ENCODE data around the gene GAS2L2. TPM values are rescaled to one million over a fixed set of nuclear protein-coding genes. Genes with fewer than 3 reads are reported as not detected.

GAS2L2 gene
- total RNA-seq (ENCODE audit: insufficient read depth, low replicate concordance), result 1.4 TPM

DNA sequence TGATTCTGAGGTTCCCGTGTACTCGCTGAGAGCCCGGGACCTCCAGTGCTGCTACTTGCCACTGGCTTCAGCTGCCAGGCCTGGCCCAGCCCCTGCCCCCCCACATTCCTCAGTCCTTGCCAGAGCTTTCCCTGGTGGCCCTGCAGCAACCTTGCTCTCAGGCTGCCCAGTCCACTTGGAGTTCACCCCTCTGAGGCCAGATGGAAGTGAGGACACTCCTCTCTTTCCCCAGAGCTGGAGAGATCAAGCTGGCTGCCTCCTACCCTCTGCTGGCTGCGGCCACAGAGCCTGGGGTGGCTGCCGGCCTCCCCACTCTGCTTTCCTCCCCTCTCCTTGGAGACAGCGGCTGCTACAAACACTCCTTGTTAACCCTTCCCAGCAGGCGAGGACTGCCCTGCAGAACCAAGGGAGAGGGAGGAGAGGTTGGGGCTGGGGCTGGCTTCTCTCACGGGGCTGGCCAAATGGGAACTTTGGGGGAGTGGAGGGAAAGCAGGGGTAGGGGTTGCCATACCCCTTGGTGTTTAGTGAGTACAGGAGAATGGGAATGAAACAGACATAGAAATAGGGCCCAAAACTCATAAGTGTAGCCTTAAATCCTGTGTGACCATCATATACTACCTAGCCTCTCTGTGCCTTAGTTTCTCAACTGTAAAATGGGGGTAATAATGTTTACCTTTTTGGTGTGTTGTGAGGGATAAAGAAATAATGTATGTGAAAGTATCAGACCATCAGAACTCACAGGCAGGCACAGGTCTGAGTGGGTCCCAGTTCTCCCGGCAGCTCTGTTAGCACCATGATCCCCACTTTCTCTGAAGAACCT, at the start of gene GAS2L2:
Gene GAS2L2 (minus strand): TSS at position 295 of the 820 bp plus-strand sequence. CDS start 389 bp downstream, outside the sequence.
- no peak for DNase-seq (ENCODE audit: low spot score)

DNA sequence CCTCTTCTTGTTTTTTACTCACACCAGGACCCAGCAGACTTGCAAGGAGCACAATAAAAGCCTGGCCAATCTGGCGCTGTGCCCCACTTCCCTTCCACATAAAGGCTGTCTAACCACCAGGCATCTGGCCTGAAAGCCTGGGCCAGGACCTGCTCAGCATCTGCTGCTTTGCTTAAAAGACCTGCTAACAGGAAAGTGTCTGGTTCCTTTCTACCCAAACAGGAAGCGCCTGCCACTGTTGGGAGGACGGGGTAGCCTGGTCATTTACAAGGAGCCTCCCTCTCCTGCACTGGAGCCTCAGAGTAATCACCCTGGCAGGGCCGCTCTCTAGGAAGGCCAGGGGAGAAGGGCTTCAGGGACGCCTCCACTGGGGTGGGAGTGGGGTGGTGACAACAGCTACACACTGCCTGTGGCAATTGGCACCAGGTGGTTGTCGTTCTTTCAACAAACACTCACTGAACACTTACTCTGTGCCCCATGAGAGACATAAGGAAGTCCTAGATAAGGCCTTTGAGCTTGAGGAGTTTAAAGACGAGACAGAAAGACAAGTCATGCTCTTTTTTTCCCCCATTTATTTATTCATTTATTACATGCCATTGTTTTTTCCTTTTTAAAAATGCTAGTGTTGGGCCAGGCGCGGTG, 48.7 kb upstream of the GAS2L2 start:
- DNase-seq (ENCODE audit: low spot score), result peak; percentile 96

DNA sequence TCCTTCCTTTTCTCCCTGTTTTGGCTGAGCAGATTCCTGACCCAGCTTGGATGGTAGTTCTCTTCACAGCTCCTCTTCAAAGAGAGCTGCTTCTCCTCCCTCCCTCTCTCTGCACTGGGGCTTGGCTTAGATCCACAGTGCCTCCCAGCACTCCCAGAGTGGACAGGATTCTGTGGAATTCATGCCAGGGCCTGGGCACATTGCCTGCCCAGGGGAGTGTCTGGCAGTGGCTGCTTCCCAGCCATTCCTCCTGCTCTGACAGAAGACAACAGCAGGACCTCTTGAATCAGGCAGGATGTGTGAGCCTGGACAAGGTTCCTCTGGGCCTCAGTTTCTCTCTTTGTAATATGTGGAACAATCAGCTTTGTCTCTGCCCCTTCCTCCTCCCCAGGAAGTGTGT, 46.9 kb upstream of the GAS2L2 start:
- DNase-seq (ENCODE audit: low spot score), result peak; percentile 86

DNA sequence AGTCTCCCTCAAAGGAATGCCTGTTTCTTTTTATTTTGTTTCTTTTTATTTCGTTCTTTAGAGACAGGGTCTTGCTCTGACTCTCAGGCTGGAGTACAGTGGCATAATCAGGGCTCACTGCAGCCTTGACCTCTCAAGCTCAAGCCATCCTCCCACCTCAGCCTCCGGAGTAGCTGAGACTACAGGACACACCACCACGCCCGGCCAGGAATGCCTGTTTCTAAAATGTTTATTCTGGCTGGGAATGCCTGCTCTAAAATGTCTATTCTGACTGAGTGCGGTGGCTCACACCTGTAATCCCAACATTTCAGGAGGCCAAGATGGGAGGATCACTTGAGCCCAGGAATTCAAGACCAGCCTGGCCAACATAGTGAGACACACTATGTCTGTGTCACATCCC, 44.9 kb upstream of the GAS2L2 start:
- DNase-seq (ENCODE audit: low spot score), result no peak

DNA sequence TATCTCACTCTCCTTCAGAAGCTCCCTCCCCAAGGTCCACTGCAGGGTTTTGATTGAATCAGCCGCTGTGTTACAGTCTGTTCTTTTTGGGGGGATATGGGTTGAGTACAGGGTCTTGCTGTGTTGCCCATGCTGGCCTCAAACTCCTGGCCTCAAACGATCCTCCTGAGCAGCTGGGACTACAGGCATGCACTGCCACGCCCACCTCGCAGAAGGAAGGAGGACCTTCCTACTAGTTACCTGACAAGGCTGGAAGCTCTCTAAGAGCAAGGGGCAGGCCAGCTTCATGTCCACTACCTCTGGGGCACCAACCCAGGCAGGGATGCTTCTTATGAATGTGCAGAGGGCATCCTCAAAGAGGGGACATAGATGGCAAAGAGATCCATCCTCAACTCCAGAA, 44.3 kb upstream of the GAS2L2 start:
- no peak for DNase-seq (ENCODE audit: low spot score)

DNA sequence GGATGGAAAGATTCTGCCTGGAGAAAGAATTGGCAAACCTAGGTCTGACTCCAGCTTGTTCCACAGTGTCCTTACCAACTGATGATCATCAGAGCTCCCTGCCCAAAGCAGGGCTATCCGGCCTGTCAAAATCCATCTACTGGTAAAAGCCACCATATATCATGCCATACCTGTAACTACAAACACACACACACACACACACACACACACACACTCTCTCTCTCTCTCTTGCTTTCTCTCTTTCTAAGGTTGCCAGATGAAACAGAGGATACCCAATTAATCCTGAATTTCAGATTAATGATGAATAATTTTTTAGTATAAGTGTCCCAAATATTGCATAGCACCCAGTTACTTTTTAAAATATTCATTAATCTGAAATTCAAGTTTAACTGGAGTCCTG, 43.9 kb upstream of the GAS2L2 start:
- no peak for DNase-seq (ENCODE audit: low spot score)

DNA sequence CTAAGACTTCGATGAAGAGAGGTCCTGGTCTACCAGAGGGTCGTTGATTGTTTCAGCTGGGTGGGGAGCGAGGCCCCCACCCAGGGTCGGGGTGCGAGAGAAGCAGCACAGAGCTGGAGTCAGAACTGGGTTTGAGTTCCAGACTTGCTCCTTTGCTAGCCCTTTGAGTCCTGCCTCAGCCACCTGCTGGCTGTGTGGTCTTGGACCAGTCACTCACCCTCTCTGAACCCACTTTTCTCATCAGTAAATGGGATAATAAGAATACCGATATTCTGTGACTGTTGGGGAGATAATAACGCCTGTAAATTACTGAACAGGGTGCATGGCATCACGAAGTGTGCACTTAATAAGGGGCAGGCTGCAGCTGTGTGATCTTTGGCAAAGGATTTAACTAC, 42.8 kb upstream of the GAS2L2 start:
- no peak for DNase-seq (ENCODE audit: low spot score)

DNA sequence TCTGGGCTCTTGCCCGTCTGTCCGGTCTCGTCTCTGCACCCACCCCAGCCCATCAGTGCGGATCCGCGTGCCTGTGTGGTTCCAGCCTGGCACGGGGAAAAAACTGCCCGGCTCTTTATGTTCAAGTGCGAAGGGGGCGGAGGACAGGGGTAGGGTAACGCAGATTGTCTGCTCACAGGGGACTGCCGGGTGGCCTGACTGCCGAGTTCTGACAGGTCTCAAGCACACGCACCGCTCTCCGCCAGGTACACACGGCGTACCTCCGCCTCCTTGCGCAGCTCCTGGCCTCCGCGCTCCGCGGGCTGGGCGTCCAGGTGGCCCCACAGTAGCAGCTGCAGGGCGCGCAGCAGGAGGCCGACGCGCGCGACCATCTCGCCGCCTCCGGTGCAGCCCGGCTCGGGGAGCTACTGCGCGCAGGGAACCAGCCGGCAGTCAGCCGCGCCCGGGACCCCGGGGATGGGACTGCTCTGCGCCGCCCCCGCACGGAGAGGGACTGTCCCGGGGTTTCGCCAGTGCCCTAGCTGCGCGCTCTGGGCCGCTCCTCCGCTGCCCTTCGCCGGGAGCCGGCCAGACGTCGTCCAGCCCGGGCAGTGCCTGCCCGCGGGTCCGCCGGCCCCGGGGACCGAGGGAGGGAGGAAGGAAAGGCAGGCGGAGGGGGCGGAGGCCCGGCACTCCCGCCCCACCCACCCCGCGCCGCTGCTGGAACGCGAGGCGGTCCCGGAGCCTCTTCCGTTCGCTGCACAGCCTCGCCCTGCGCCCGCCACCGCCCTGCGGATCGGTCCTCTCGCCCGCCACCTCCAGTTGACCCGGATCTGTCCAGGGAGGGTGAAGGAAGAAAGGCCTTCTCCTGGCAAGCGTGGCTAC, 42.2 kb upstream of the GAS2L2 start, which contains the start of gene MMP28:
Gene MMP28 (minus strand): TSS at position 635 of the 864 bp plus-strand sequence. CDS start 264 bp downstream, at position 371.
- peak; percentile 55 for DNase-seq (ENCODE audit: low spot score)

DNA sequence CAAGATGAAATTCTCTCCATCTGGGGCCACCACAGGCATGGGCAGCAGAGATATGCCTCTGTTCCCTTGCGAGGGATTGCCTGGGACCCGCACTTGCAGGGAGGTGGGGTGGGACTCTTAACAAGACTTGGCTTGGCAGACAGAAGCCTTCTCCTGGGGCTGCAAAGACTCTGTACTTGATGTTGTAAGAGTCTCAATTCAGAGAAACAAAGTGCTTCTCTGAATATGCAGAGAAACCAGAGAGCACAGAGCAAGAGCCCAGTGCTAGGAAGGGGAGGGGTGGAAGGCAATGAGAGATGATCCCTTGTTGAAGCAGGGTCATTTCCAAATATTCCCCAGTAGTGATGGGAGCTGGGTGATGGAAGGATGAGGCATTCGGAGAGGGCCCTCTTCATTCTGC, 40.2 kb upstream of the GAS2L2 start:
- no peak for DNase-seq (ENCODE audit: low spot score)

DNA sequence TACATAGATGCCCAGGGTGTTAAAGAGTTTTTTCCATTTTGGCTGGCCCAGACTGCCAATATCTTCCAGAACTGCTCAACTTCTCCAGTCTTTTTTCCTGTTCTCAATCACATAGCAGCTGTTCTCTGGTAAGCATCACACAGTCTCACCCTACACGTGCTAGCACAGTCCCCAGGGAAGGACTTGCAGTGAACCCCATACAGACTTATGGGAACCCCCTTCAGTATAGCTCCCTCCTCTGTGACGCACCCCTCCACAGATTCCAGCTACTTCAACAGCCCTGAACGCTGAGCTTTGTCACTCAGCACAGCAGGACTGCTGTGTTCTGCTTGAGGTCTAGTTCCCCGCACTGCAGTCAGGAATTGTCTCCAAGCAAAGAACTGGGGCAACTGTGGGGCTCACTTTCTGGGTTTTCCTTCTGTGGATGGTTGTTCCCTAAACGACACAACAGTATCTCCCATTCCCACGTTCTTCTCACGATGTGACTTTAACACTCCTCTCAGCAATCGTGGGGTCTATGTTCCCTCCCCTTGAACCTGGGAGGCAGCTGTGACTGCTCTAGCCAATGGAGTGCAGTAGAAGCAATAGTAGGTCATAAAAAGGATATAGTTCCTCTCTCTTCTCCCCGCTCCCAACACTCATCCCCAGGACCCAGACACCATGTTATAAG, 38.8 kb upstream of the GAS2L2 start:
- DNase-seq (ENCODE audit: low spot score), result no peak

DNA sequence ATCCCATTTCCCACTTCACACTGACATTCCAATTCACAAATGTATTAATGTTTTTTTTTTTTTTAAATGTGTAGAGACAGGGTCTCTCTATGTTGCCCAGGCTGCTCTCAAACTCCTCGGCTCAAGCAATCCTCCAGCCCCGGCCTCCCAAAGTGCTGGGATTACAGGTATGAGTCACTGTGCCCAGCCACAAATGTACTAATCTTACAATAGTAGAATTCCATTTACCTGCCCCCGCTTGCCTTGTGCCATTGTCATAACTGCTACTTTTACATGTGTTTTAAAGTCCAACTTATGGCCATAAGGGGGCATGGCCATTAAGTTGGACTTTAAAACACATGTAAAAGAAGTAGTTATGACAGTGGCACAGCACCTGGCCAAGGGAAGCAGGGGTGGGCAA, 37.8 kb upstream of the GAS2L2 start:
- no peak for DNase-seq (ENCODE audit: low spot score)

DNA sequence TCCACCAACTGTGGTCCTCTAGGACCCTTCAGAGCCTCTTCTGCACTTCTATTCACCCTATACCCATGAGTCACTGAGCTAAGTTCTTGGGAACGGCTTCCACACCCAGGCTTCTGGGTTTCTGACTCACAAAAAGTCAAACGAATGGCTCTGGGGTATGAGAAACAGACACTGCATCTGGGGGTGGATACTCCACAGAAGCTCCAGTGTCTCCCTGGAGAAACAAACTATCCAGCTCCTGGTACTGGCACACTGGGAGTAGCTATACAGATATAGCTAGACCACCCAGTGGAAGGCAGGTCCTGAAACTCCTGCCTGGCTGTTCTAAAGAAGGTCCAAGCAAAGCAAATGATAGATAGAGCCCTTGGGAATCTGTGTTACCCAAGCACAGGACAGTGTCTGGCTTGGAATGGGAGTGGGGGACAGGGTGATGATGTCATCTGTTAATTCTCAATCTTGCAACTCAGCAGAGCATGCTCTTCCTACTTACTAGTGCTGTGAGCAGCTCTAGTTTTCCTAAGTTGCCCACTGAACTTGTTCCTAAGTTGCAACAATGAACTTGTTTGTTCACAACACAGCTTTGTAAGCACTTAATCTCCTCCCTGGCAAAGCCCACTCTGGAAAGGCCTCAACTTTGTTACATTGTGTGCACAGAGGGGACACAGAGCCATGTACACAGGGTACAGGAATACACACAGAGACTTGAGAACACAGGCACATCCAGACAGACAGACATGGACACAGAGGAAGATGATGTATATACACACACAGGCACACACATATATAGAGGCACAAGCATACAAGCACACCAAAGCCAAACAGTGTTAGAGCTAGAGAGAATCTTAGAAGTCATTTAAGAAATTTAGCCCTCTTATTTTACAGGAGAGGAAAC, 35.7 kb upstream of the GAS2L2 start:
- peak; percentile 92 for DNase-seq (ENCODE audit: low spot score)

DNA sequence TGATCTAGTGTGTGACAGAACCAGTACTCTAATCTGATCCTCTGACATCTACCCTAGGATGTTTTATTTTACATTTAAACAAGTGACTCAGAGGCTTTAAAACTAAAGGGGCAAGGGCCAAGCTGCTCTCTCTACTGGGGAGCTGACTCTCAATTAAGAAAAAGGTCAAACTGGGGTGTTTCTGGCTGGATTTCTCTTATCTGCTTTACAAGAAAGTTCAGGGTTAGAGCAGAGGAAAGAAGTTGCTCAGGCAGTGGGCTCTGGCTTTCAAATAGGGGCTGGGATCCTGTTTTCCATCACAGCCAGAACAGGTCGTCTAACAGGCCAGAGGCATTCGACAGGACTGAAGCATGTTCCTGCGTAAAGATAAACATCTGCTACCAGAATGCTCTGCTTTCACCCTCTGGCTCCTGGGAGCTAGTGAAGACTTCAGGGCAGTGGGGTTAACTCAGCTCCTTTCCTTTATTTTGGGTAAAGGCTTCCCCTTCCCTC, 33.9 kb upstream of the GAS2L2 start:
- peak; percentile 94 for DNase-seq (ENCODE audit: low spot score)

DNA sequence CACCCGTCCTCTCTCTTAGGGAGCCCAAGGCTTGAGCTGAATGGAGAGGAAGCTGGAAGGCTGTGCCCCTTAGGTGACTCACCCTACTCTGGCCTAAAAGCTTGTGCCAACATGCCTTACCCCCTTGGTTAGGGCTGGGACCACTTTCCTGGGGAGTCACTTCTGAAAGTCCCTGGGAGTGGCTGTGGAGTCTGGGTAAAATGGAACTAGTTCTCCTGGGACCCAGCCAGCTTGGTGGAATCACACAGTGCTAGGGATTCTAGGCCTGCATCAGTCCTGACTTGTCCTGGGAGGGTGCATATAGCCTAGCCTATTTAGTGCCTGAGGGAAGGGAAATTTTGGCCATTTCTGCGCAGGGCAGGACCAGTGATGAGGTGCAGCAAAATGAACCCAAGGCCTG, 31.9 kb upstream of the GAS2L2 start:
- no peak for DNase-seq (ENCODE audit: low spot score)

DNA sequence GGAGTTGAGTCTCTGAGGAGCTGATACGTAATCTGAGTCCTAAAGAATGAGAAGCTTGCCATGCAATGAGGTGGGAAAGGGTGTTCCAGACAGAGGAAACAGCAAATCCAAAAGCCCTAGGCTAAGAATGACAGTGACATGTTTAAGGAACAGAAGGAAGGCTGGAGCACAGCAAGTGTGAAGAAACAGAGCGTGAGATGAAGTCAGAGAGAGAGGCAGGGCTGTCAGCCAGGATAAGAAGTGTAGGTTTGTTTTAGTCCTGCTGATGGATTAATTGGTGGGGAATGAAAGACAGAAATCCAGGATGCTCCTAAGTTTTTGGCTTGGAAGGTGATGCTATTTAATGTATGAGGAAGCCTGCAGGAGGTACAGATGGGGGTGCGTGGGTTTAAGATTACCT, 27.9 kb upstream of the GAS2L2 start:
- DNase-seq (ENCODE audit: low spot score), result no peak

DNA sequence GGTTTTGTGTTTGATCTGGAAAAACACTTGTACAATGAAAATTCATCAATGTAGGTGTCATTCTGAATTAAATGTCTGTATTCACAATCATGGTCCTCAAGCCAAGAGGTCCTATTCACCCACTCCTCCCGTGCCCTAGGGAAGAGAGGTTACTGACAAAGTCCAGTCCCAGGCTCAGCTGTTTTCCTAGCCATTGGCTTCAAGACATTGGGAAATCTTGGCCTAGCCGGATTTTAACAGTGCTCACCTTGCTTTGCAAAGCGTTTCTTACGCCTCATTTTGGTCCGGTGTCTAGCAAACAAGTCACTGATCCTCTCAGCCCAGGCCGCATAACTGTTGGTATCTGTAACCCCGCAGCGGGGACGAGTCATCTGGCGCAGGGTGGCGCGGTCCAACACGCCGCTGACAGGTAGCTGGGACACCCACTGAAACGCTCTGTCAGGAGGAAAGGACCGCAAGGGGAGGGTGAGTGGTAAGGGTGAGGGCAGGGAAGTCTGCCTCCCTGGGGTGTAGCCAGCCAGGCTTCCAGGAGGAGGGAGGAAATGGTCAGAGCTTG, 25.7 kb upstream of the GAS2L2 start:
- DNase-seq (ENCODE audit: low spot score), result no peak

DNA sequence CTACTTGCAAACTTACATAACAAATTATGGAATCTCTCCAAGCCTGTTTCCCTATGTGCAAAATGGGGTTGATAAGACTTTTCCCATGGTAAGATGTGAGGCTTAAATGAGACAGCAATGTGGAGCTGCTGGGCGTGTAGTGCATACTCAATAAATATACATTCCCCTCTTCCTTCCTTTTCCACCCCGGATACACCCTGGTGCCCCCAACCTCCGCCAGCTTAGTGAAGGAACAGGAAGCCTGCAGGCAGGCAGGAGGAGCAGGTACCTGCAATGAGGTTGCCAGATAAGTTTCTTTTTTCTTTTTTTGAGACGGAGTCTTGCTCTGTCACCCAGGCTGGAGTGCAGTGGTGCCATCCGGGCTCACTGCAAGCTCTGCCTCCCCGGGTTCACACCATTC, 22.5 kb upstream of the GAS2L2 start:
- peak; percentile 66 for DNase-seq (ENCODE audit: low spot score)

DNA sequence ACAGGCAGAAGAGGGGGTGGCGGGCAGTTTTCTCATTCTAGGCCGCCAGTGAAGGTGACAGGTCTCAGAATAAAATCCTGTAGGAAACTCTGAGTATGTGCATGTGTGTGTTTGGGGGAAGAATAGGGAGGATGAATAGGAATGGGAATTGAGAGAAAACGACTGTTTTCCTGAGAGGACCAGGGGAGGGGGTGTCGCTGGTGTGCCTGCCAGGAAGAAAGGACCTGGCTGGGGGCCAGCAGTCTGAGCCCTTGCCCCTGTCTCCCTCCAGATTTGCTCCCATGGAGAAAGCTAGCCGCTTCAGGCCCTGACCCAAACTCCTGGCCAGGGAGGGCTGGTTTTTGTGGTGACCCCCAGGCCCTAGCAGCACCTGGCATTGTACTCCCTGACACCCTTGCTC, 22.0 kb upstream of the GAS2L2 start:
- DNase-seq (ENCODE audit: low spot score), result no peak

DNA sequence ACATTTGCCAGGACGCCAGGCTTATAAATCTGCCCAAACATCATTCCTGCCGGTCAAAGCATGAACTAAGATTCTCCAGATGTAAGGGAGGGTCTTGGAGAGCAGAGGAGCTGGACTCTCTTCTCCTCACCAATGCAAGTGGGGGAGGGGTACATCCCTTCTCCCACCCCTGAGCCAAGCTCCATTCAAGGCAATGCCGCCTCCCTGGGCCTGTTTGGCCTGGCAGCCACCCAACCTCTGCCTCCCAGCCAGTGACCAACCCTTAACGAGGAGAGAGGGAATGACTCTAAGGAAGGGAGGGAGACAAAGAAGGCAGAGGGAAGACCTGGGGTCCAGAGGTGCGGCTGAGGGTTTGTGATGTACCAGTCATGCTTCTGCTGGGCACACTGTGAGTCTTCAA, 21.5 kb upstream of the GAS2L2 start:
- DNase-seq (ENCODE audit: low spot score), result peak; percentile 95

All from umbilical cord (tissue), 2 donors.